Measurements from ENCODE around the gene ACTC1.
A peak's percentile ranks its signal among the peaks of the same experiment; 100 is the strongest.
"Not testable (repeated sequence)": the region's sequence is repeated elsewhere in the genome, so short reads cannot be mapped to it uniquely, and the experiment has no call there.

ACTC1 gene

GRCh38 chr15:34795267-34796081 is at the start of gene ACTC1:
TSS of gene ACTC1 (minus strand) at chr15:34795549. CDS start at chr15:34794808, 741 bp downstream.
- peak; percentile 84 for DNase-seq

GRCh38 chr15:34841262-34841725 is 45.9 kb upstream of the ACTC1 start:
- no peak for DNase-seq

- no peak for DNase-seq
These were observed 42.9 kb upstream of the ACTC1 start for GRCh38 chr15:34838282-34838681.

- no peak for DNase-seq
These were observed 42.1 kb upstream of the ACTC1 start for GRCh38 chr15:34837246-34838016.

- DNase-seq: no peak
These were observed 33.0 kb upstream of the ACTC1 start for GRCh38 chr15:34828145-34828911.

- DNase-seq: no peak
These were observed 26.5 kb upstream of the ACTC1 start for GRCh38 chr15:34821831-34822230.

GRCh38 chr15:34820110-34820509 is 24.8 kb upstream of the ACTC1 start:
- no peak for DNase-seq

GRCh38 chr15:34818526-34818925 is 23.2 kb upstream of the ACTC1 start:
- DNase-seq: no peak

- no peak for DNase-seq
These were observed 20.5 kb upstream of the ACTC1 start for GRCh38 chr15:34815836-34816235.

- no peak for DNase-seq
These were observed 18.3 kb upstream of the ACTC1 start for GRCh38 chr15:34813446-34814190.

GRCh38 chr15:34812868-34813365 is 17.6 kb upstream of the ACTC1 start:
- not testable (repeated sequence) for DNase-seq

- DNase-seq: no peak
These were observed 17.0 kb upstream of the ACTC1 start for GRCh38 chr15:34812369-34812768.

- DNase-seq: no peak
These were observed 15.2 kb upstream of the ACTC1 start for GRCh38 chr15:34810443-34811129.

- no peak for DNase-seq
These were observed 13.8 kb upstream of the ACTC1 start for GRCh38 chr15:34809186-34809585.

- DNase-seq: no peak
These were observed 12.7 kb upstream of the ACTC1 start for GRCh38 chr15:34808016-34808415.

GRCh38 chr15:34807241-34807640 is 11.9 kb upstream of the ACTC1 start:
- not testable (repeated sequence) for DNase-seq

- DNase-seq: no peak
These were observed 9.4 kb upstream of the ACTC1 start for GRCh38 chr15:34804776-34805175.

- DNase-seq: no peak
These were observed 8.8 kb upstream of the ACTC1 start for GRCh38 chr15:34804113-34804512.

GRCh38 chr15:34802803-34803750 is 7.7 kb upstream of the ACTC1 start:
- DNase-seq: no peak

GRCh38 chr15:34802371-34802770 is 7.0 kb upstream of the ACTC1 start:
- no peak for DNase-seq

Data from right hindlimb (tissue), 1 donor.